Urinary bladder (tissue), 4 donors: Measurements from ENCODE around the gene CIPC. TPM values are rescaled to one million over a fixed set of nuclear protein-coding genes. Genes with fewer than 3 reads are reported as not detected.
A peak's percentile ranks its signal among the peaks of the same experiment; 100 is the strongest.

ENCODE experiments used
- DNase-seq: peaks from one replicate; pipeline ENCODE4 v3.0.0-alpha.2; 2015; ENCODE audit errors: extremely low spot score
- H3K27ac ChIP-seq: one replicate; pipeline ENCODE4 v1.5.1; 2013; ENCODE audit warnings: low read depth, mild to moderate bottlenecking, moderate library complexity
- H3K36me3 ChIP-seq: one replicate; pipeline ENCODE4 v1.6.1; 2013; ENCODE audit warnings: mild to moderate bottlenecking, moderate library complexity; ENCODE audit not compliant: insufficient read depth
- H3K4me1 ChIP-seq: one replicate; pipeline ENCODE4 v1.6.1; 2013; ENCODE audit warnings: mild to moderate bottlenecking, moderate library complexity; ENCODE audit not compliant: insufficient read depth
- H3K4me3 ChIP-seq: one replicate; pipeline ENCODE4 v1.5.1; 2013; ENCODE audit warnings: low read depth, low read length
- WGBS: extraction: QIAGEN DNeasy Blood & Tissue Kit; methylation state at CpG from one replicate; pipeline ENCODE4 v1.1.7; 2013; 5-methylcytosine and 5-hydroxymethylcytosine counted together
- polyA plus RNA-seq: library from polyadenylated mRNA; stranded (reverse); fragments of 200-250 nt; gene quantifications from one replicate; pipeline ENCODE4 v1.2.3, GENCODE V29; 2013
- total RNA-seq: library from RNA; depleted of rRNA; stranded (reverse); fragments of >200 nt; gene quantifications from one replicate; pipeline ENCODE4 v1.2.3, GENCODE V29; 2014
- donor health status: healthy with polysubstance abuse.
- donor health status: healthy.

CIPC gene, protein sequence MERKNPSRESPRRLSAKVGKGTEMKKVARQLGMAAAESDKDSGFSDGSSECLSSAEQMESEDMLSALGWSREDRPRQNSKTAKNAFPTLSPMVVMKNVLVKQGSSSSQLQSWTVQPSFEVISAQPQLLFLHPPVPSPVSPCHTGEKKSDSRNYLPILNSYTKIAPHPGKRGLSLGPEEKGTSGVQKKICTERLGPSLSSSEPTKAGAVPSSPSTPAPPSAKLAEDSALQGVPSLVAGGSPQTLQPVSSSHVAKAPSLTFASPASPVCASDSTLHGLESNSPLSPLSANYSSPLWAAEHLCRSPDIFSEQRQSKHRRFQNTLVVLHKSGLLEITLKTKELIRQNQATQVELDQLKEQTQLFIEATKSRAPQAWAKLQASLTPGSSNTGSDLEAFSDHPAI
- total RNA-seq, result 25.6 TPM
- polyA plus RNA-seq, result 28.8 TPM

DNA sequence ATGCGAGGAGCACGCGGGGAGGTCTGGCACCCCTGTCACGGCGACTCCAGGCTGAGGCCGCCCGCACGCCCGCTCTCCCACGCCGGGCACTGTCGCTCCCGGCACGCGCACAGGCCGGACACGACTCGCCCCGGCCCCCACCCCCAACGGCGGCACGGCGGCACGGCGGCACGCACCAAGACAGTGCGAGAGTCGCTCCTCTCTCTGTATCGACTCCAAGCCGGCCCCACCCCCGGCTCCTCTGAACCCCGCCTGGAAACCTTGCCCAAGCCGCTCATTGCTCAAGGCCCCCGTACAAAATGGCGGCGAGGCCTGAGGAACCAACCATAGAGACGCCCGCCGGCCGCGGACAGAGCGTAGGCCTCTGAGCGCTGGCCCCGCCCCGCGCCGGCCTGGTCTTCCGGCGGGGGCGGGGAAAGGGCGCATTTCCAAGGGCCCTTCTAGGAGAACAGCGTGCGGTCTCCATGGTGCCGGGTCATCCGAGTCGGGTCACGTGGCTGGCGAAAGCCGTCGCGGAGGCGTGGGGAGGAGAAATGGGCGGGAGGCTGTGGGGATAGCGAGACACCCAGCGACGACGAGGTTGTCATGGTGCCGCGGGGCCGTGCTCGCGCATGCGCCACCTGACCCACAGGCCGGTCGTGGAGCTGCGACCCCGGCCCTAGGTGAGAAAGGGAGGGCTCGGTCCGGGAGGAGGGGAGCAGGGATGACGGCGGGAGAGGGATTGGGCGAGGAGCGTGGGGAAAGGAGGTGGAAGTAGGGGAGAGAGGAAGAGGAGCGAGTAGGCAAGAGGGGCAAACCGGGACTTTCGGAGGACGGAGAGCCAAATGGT lies at the start of gene CIPC:
Gene CIPC, plus strand, starts transcription at position 559 of the 829 bp plus-strand sequence. CDS start 7,451 bp downstream, outside the sequence.
- H3K36me3 ChIP-seq, result no peaks in the 10 kb centered on the region
- peak within 1 kb of the TSS; percentile 74 for H3K4me3 ChIP-seq
- H3K4me1 ChIP-seq, result no peaks in the 10 kb centered on the region
- peak within 1 kb of the TSS; percentile 95 for H3K27ac ChIP-seq
- peak; percentile 97 for DNase-seq
- under 1% methylated on average over 87 of the region's 87 CpGs for WGBS

DNA sequence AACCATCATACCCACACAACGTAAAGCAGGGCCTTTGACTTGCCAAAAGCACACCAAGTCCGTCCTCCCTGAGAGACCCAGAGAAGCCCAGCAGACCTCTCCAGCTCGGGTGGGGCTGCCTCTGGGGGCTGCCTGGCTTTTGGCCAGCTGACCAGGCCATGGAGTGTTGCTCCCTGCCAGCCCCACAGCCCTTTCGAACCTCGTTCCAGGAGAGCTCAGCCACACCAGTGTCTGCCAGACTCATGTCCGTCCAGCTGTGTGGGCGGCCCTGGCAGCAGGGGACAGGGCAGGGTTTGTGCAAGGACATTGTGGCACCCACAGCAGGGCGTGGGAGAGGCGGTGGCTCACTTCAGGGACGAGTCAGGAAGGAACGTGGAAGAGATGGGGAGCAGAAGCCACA lies 46.9 kb upstream of the CIPC start:
- Histone ChIP-seq H3K27ac (no peak overlapping the region), H3K4me1 (no peaks in the 10 kb centered on the region), H3K4me3 (no peak overlapping the region), H3K36me3 (no peaks in the 10 kb centered on the region)
- no peak for DNase-seq
- WGBS, result 22% methylated on average over 11 of the region's 11 CpGs

DNA sequence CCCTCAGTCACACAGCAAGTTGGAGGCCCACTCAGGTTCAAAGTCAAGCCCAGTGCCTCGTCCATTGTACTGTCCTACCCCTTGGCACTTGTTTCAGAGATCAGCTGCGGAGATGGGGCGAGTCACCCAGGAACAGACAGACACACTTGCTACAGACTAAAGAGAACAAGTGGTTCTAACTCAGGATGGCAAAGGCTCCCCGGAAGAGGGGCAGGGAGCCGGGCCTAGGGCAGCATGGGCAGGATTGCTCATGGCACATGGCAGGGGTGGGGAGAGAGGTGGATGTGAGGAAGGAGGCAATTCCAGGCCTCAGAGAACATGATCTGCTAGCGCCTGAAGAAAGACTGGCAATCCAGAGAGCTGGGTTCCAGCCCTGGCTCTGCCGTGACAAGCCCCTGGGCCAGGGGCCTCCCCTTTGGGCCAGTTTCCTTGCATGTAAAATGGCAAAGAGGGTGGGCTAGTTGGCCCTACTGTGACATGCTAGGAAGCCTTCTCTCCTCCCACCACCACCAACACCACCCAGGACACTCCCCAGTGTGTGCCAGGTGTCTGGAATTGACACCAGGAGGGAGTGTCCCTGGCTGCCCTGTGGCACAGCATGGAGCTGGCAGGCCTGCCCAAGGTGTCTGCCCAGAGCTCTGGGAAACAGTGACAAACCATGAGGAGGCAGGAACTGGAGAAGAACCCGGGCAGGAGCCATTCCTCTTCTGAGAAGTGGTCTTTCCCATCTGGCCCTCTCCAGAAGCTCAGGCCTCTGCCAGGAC lies 45.6 kb upstream of the CIPC start:
- H3K4me1 ChIP-seq, result no peaks in the 10 kb centered on the region
- no peak overlapping the region for H3K4me3 ChIP-seq
- no peak for DNase-seq
- H3K36me3 ChIP-seq, result no peaks in the 10 kb centered on the region
- no peak overlapping the region for H3K27ac ChIP-seq
- WGBS, result 89% methylated on average over 8 of the region's 8 CpGs

DNA sequence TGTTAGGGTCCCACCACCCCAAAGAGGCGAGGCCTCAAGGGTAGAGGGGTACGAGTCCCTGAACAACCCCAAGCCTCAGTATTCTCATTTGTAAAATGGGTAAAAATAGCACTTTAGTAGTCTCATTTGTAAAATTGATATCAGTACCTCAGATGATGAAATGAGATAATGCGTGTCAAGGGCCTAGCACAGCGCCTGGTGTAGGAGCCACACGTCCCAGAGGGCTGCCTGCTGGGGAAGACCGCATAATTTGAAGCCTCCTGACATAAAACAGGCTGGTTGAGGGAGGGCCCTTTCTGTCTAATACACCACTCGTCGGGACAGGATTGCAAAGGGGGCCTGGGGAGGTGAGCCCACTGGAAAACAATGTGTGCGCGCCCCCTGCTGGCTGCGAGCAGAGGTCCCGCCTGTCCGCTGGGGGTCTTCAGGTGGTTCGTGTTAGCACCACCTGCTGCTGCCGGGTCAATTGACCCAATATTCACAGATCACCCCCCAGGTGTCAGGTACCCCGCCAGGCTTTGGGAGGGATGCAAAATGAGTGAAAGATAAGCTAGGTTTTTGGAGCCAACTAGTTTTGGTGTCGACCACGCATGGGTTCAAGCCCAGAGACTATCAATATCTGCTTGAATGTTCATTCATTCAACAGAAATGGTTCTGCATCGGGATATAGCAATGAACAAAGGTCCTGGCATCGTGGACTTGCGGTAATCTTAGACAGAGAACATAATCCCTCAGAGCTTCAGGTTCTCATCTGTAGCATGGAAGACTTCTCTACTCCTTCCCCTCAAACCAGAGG lies 44.8 kb upstream of the CIPC start:
- H3K4me1 ChIP-seq, result no peaks in the 10 kb centered on the region
- WGBS, result 35% methylated on average over 21 of the region's 21 CpGs
- DNase-seq, result no peak
- H3K4me3 ChIP-seq, result no peak overlapping the region
- no peaks in the 10 kb centered on the region for H3K36me3 ChIP-seq
- no peak overlapping the region for H3K27ac ChIP-seq

DNA sequence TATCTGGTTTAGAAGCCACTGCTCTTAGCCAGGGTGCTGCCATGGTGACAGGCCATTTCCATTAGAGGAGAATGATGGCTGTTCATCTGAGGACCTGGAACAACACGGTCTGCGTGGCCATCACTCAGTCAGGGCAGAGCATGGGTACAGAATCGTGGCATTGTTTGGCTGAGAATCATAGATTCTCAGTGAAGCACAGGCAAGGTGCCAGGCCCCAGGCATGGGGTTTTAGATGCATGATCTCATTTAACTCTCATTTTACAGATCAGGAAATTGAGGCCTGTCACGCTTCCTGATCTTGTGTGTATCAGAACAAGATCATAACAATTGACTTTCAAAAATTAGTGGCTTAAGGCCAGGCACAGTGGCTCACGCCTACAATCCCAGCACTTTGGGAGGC lies 42.8 kb upstream of the CIPC start:
- H3K4me1 ChIP-seq, result no peaks in the 10 kb centered on the region
- no peak overlapping the region for H3K27ac ChIP-seq
- H3K36me3 ChIP-seq, result no peaks in the 10 kb centered on the region
- 76% methylated on average over 5 of the region's 5 CpGs for WGBS
- DNase-seq, result no peak
- H3K4me3 ChIP-seq, result no peak overlapping the region

DNA sequence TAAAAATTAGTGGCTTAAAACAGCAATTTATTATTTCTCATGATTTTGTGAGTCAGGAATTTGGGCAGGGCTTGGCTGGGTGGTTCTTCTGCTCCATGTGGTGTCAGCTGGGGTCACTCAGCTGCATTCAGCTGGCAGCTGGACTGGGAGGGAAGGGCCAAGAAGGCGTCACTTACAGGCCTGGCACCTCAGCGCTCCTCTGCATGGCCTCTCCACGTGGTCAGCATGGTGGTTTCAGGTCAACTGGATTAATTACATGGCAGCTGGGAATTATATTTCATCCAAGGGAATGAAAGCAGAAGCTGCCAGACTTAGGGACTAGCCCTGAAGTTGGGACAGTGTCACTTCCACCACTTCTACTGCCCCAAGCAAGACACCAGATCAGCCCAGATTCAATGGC lies 42.1 kb upstream of the CIPC start:
- DNase-seq, result no peak
- Histone ChIP-seq H3K36me3 (no peaks in the 10 kb centered on the region), H3K27ac (no peak overlapping the region), H3K4me3 (no peak overlapping the region), H3K4me1 (no peaks in the 10 kb centered on the region)
- WGBS, result 89% methylated on average over 3 of the region's 3 CpGs

DNA sequence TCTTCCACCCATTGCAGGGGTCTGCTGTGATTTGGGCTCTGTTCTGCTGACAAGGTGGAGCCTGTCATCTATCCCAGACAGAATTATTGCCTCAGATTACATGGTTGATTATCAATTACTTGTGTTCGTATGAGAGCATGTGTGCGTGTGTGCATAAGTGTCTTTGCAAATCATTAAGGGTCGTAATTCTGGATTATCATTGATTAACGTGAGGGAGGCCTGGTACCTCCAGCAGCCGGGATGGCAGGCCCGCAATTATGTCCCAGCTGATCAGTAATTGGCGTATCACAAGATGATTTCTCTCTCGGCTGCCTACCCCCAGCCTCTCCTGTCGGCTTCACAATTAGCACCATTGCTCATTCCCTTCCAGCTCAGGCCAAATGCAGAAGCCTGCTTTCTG lies 39.9 kb upstream of the CIPC start:
- H3K4me1 ChIP-seq, result no peaks in the 10 kb centered on the region
- no peak overlapping the region for H3K4me3 ChIP-seq
- whole genome bisulfite sequencing, result 85% methylated on average over 9 of the region's 9 CpGs
- H3K36me3 ChIP-seq, result no peaks in the 10 kb centered on the region
- H3K27ac ChIP-seq, result no peak overlapping the region
- no peak for DNase-seq

DNA sequence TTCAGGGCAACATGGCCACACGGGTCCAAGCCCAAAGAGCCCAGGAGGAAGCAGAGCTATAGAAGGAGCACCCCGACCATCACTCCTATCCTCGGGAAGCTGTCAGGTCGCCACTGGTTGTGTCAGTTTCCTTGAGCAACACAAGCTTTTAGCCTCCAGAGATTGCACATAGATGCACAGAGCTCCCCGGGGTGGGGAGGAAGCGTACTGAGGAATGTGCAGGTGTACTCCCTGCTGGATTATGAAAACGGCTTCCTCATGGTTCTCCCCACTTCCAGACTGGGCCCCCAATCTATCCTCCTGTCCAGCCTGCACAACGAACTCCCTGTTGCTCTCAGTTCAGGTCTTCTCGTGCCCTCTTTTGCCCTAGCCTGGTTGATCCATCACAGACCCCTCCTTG lies 39.3 kb upstream of the CIPC start:
- DNase-seq, result no peak
- 87% methylated on average over 9 of the region's 9 CpGs for WGBS
- H3K4me1 ChIP-seq, result no peaks in the 10 kb centered on the region

DNA sequence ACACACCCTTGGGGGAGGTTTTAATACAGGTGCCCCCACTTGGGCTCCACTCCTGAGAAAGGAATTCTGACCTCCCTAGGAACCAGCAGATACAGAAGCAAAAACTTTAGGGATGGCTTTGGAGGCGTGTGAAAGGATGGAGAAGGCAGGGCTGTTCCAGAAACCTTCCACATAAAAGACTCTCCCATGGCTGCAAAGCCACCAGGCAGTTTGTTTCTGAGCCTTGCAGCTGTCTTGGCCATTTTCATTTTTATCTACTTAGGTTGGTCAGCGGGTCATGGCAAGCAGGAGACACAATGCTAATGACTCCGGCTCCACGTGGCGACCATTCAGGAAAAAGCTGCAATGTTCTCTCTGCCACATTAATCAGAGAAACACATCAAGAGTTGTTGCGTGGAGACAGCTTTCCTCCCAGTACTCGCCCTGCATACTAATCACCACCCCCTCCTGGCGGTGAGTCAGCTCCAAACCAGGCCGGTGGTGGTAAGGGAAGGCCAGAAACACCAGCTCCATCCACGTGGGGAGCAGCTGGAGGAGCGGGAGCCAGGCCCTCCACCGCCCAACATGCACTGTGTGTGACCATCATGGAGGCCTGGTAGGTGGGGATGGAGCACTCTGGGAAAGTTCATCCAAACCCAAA lies 38.7 kb upstream of the CIPC start:
- WGBS, result 63% methylated on average over 12 of the region's 12 CpGs
- H3K4me3 ChIP-seq, result no peak overlapping the region
- H3K36me3 ChIP-seq, result no peaks in the 10 kb centered on the region
- H3K4me1 ChIP-seq, result no peaks in the 10 kb centered on the region
- no peak for DNase-seq
- H3K27ac ChIP-seq, result no peak overlapping the region

More for the DNA sequence above, 39.3 kb upstream of the CIPC start:
- Histone ChIP-seq H3K4me3 (no peak overlapping the region), H3K27ac (no peak overlapping the region), H3K36me3 (no peaks in the 10 kb centered on the region)

DNA sequence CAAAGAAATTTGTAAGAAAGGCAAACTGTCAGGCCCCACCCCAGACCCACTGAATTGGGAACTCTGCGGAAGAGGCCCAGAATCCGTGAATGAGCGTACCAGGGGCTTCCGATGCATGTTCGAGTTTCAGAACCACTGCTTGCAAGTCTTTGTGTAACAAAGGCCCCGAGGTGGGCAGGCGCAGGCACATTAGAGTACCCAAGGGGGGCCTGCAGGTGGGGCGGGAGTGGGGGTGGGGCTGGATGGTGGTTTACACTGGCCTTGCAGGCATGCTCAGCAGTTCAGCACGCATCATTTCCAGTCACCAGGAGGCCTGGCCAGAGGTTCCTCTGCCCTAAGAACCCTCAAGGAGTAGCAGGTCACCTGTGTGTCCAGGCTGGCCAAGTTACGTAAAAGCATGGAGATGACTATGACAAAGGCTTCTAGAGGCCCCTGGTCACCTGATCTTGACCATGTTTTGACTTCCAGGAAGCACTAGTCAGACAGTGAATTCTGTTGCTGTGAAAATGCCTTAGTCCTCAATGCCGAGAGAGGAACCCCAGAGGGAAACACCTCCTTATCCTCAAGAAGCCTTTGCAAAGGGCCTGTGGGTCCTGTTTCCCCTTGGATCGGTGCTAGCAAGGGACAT lies 36.3 kb upstream of the CIPC start:
- no peaks in the 10 kb centered on the region for H3K36me3 ChIP-seq
- no peak for DNase-seq
- 90% methylated on average over 12 of the region's 12 CpGs for WGBS
- no peaks in the 10 kb centered on the region for H3K4me1 ChIP-seq
- no peak overlapping the region for H3K4me3 ChIP-seq
- H3K27ac ChIP-seq, result no peak overlapping the region

DNA sequence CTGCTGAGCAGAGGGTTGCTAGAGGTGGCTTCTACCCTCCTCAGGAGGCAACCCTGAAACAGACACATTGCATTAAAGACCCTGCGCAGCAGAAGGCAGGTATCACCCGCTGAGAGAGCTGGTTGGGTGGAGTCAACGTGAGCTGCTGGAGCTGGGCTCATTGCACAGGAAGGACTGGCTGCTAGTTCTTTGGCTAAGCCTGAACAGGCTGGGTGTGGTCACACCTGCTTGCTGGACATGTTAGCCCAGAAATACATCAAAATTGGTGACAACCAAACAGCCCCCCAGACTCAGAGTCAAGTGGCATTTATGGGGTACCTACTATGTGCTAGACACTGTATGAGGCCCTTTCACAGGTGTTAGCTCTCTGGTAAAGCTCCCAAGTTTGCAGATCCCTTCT lies 35.8 kb upstream of the CIPC start:
- Histone ChIP-seq H3K4me3 (no peak overlapping the region), H3K27ac (no peak overlapping the region), H3K36me3 (no peaks in the 10 kb centered on the region), H3K4me1 (no peaks in the 10 kb centered on the region)
- 82% methylated on average over 3 of the region's 3 CpGs for WGBS
- no peak for DNase-seq

DNA sequence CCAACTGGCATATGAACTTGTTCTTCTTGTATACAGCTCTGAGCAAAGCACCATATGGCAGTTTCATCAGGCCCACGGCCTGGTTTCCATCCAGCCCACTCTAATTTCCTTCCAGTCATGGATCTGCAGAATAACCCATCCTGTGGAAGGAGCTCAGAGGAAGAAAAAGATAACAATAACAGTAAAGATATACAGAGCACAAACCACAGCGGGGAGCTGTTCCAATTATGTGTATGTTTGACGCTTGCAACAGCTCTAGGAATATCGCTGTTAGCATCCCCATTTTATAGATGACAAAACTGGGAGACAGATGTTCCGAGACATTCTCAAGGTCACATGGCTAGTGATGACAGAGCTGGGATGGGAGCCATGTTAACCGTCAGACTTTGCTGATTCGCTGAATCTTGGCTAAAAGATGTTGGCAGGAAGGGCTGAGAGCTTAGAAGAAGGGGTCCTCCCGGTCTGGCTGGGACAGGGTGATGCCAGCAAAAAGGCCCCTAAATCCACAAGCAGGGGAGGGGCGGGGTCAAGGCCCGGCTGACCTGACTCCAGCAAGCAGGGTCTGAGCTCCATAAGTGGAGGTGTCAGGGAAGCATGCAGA lies 34.4 kb upstream of the CIPC start:
- no peak overlapping the region for H3K27ac ChIP-seq
- no peak for DNase-seq
- H3K4me3 ChIP-seq, result no peak overlapping the region
- H3K36me3 ChIP-seq, result no peaks in the 10 kb centered on the region
- no peaks in the 10 kb centered on the region for H3K4me1 ChIP-seq
- WGBS, result 43% methylated on average over 10 of the region's 10 CpGs
